ENCODE data around the gene SELENOS. TPM values are rescaled to one million over a fixed set of nuclear protein-coding genes. Genes with fewer than 3 reads are reported as not detected.

The SELENOS gene
- total RNA-seq, 4 donors from 2014 or later: 44.5 to 95.4 (median 61.6) TPM

GRCh38 chr15:101283931-101284330 is 6.6 kb upstream of the SELENOS start:
- TF ChIP-seq, protein P1, sequence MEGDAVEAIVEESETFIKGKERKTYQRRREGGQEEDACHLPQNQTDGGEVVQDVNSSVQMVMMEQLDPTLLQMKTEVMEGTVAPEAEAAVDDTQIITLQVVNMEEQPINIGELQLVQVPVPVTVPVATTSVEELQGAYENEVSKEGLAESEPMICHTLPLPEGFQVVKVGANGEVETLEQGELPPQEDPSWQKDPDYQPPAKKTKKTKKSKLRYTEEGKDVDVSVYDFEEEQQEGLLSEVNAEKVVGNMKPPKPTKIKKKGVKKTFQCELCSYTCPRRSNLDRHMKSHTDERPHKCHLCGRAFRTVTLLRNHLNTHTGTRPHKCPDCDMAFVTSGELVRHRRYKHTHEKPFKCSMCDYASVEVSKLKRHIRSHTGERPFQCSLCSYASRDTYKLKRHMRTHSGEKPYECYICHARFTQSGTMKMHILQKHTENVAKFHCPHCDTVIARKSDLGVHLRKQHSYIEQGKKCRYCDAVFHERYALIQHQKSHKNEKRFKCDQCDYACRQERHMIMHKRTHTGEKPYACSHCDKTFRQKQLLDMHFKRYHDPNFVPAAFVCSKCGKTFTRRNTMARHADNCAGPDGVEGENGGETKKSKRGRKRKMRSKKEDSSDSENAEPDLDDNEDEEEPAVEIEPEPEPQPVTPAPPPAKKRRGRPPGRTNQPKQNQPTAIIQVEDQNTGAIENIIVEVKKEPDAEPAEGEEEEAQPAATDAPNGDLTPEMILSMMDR (IDR thresholded peaks at IDR 0.05; ENCODE audit: low read depth): no peak

GRCh38 chr15:101280007-101280406 is 2.7 kb upstream of the SELENOS start:
- TF ChIP-seq, protein P1 (IDR thresholded peaks at IDR 0.05; ENCODE audit: low read depth): no peak

- TF ChIP-seq, protein P1 (IDR thresholded peaks at IDR 0.05; ENCODE audit: low read depth): no peak
These were observed 769 bp upstream of the SELENOS start for GRCh38 chr15:101277943-101278564.

DNA sequence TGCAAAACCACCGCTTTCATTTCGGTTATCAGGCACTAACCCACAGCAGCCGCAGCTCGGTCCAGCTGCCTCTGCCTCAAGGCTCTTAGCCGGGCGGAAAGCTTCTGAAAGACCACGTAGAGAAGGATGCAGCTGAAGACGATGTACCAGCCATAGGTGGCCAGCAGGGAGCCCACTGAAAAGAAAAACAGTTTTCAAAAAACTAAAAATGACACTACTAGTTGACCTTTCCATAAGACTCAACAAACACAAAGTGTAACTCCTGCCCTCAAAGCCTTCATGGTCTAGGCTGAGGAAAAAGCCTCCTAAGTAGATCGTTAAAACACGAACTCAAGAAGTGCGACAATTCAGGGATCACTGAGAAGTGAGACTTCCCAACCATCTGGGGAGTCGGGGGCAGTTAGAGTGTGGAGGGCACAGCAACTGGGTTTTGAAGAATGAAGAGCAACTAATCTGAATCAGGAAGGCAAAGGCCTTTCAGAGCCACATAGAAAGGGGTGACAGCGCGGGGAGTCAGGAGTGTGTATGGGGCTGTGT is 716 bp downstream of the SELENOS start:
- TF ChIP-seq, protein P1 (IDR thresholded peaks at IDR 0.05; ENCODE audit: low read depth): no peak

GRCh38 chr15:101275018-101275417 is 2.3 kb downstream of the SELENOS start:
- TF ChIP-seq, protein P1 (IDR thresholded peaks at IDR 0.05; ENCODE audit: low read depth): no peak

- TF ChIP-seq, protein P1 (IDR thresholded peaks at IDR 0.05; ENCODE audit: low read depth): no peak
These were observed 3.8 kb downstream of the SELENOS start for GRCh38 chr15:101273534-101273933.

- TF ChIP-seq, protein P1 (IDR thresholded peaks at IDR 0.05; ENCODE audit: low read depth): no peak
These were observed 4.7 kb downstream of the SELENOS start for GRCh38 chr15:101272584-101272983.

Data from subcutaneous adipose tissue (tissue), 4 donors.